Prostate gland (tissue), 2 donors: ENCODE data around the gene TAF4B. TPM values are rescaled to one million over a fixed set of nuclear protein-coding genes. Genes with fewer than 3 reads are reported as not detected.

Source experiments
- DNase-seq: peaks from one replicate; pipeline ENCODE4 v3.0.0-alpha.2; 2019; ENCODE audit warnings: low spot score
- H3K27ac ChIP-seq, 2 donors: fragments of 200-600 bp; sonication (generic); 2 replicates each; pipeline ENCODE4 v1.5.1; 2017 to 2019
- H3K27me3 ChIP-seq: fragments of 200-600 bp; sonication (generic); replicated peaks from 2 replicates; pipeline ENCODE4 v1.5.1; 2019; ENCODE audit not compliant: insufficient read depth
- H3K36me3 ChIP-seq, 2 donors: fragments of 200-600 bp; sonication (generic); 1 replicate in 1 of 2; 2 replicates in 1 of 2; pipeline versions ENCODE4 v1.5.1 to v1.8.1; 2017 to 2019
- H3K4me1 ChIP-seq: fragments of 200-600 bp; sonication (generic); replicated peaks from 2 replicates; pipeline ENCODE4 v1.5.1; 2019
- H3K4me3 ChIP-seq, 2 donors: fragments of 200-600 bp; sonication (generic); 2 replicates each; pipeline ENCODE4 v1.5.1; 2017 to 2019
- H3K9me3 ChIP-seq: fragments of 200-600 bp; sonication (generic); 2 replicates; pipeline ENCODE4 v1.5.1; 2017
- POLR2A ChIP-seq: fragments of 450-650 bp; IDR thresholded peaks from one replicate; pipeline ENCODE4 v1.6.1; 2016; ENCODE audit warnings: antibody characterized with exemption, mild to moderate bottlenecking
- POLR2AphosphoS5 ChIP-seq: sonication (generic); formaldehyde crosslinking; IDR thresholded peaks from one replicate; pipeline ENCODE4 v1.6.1; 2017; ENCODE audit warnings: antibody characterized with exemption
- WGBS: methylation state at CpG from one replicate; pipeline ENCODE4 v1.1.5; 2018; 5-methylcytosine and 5-hydroxymethylcytosine counted together
- intact Hi-C: fragments of 100-400 bp; cut with DNase I; formaldehyde crosslinking; loops from one replicate; pipeline ENCODE4 v1.14.2; 2022
- total RNA-seq, 2 donors: library from RNA; depleted of rRNA; stranded (reverse); fragments of >200 nt; gene quantifications; one replicate each; pipeline ENCODE4 v1.1.0, GENCODE V29; 2016
- TF ChIP-seq, protein P1 (sequence below), 4 experiments: fragments of 200-600 bp in 2 of 4; fragments of 450-650 bp in 2 of 4; sonication (generic) in 2 of 4; IDR thresholded peaks; 1 replicate in 3 of 4; 2 replicates in 1 of 4; pipeline ENCODE4 v1.5.1; 2016 to 2019; ENCODE audit warnings: antibody characterized with exemption in 4 of 4, mild to moderate bottlenecking in 2 of 4, moderate library complexity in 2 of 4

TAF4B gene
- total RNA-seq, 2 donors from 2014 or later: 5.3 to 37.3 TPM

DNA sequence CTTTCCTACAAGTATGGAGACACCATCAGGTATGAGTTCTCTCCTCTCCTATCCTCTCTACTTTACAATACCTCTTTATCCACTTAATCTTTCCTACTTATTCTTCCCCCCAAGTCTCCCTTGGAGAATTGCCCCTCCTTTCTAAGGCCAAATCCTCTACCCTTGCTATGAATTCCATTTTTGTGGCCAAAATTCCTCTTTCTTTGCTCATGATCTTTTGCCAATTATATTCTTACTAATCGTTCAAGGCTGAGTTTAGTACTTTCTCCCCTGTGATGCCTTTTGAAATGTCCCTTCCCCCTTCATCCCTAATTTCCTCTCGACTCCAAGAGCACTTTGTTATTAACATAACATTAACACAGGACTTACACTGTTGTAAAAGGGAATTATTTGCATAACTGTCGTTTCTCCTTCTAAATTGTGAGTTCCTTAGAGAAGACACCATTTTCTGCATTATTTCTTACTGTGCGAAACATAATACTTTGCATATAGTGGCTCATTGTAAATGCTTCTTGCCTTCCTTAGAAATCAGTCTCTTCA lies 188.7 kb downstream of the TAF4B start:
- Histone ChIP-seq H3K4me1 (no peaks in the 10 kb centered on the region), H3K9me3 (no peaks in the 10 kb centered on the region), H3K27me3 (no peaks in the 10 kb centered on the region), H3K36me3 (no peaks in the 10 kb centered on the region), H3K4me3 (no peak overlapping the region), H3K27ac (no peak overlapping the region)
- intact Hi-C loops: no loop called here
- WGBS: 63% methylated on average over 4 of the region's 4 CpGs
- DNase-seq: no peak
- TF ChIP-seq POLR2AphosphoS5: no peak
- TF ChIP-seq, protein P1, sequence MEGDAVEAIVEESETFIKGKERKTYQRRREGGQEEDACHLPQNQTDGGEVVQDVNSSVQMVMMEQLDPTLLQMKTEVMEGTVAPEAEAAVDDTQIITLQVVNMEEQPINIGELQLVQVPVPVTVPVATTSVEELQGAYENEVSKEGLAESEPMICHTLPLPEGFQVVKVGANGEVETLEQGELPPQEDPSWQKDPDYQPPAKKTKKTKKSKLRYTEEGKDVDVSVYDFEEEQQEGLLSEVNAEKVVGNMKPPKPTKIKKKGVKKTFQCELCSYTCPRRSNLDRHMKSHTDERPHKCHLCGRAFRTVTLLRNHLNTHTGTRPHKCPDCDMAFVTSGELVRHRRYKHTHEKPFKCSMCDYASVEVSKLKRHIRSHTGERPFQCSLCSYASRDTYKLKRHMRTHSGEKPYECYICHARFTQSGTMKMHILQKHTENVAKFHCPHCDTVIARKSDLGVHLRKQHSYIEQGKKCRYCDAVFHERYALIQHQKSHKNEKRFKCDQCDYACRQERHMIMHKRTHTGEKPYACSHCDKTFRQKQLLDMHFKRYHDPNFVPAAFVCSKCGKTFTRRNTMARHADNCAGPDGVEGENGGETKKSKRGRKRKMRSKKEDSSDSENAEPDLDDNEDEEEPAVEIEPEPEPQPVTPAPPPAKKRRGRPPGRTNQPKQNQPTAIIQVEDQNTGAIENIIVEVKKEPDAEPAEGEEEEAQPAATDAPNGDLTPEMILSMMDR (IDR thresholded peaks at IDR 0.05): no peak
- no peak for TF ChIP-seq POLR2A

DNA sequence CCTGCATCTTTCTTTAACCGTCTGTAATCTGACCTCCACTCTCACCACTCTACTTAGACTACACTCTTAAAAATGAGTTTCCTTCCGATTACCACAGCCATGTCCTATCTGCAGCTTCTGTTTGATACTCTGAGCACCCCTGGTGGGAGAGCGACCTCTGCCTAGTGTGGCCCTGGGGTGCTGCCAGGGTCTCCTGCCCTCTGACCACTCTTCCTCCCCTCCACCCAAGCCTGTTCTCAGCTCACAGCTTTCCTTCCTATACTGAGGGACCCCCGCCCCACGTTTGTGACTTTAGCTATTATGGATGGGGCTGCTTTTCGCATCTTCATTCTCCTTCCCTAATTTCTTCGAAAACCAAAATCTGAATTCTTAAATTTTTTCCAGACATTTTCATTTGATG lies 189.4 kb downstream of the TAF4B start:
- no peak for DNase-seq
- H3K27ac ChIP-seq: no peak overlapping the region
- H3K4me1 ChIP-seq: no peaks in the 10 kb centered on the region
- H3K9me3 ChIP-seq: no peaks in the 10 kb centered on the region
- no peaks in the 10 kb centered on the region for H3K36me3 ChIP-seq
- 82% methylated on average over 7 of the region's 7 CpGs for WGBS
- intact Hi-C loops: no loop called here
- no peak overlapping the region for H3K4me3 ChIP-seq
- no peaks in the 10 kb centered on the region for H3K27me3 ChIP-seq
- TF ChIP-seq POLR2AphosphoS5: no peak
- no peak for TF ChIP-seq POLR2A
- TF ChIP-seq, protein P1 (IDR thresholded peaks at IDR 0.05): no peak

DNA sequence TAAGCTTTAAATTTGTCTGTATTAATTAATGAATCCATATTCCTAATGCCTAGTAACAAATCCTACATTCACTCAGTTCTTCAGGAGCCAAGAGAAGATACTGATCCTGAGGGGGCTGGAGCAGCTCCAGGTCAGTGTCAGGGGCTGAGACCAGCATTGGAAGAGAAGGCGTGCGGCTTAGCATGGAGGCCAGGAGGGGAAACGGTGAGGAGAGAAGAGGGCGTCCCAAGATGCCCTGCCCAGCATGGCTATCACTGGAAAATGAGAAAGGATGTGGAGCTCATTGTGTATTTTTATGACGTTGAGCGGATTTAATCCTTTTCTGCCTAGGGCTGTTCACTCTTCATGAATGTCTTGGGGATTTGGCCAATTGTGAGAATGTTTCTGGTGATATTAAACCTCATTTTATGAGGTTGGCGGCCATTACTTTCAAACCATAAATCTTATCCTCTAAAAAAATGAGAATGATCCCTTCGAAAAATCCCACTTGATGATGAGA lies 190.5 kb downstream of the TAF4B start:
- intact Hi-C loops: no loop called here
- H3K27me3 ChIP-seq: no peaks in the 10 kb centered on the region
- DNase-seq: no peak
- TF ChIP-seq POLR2A: no peak
- TF ChIP-seq POLR2AphosphoS5: no peak
- TF ChIP-seq, protein P1 (IDR thresholded peaks at IDR 0.05): no peak
- H3K36me3 ChIP-seq: no peaks in the 10 kb centered on the region
- H3K4me1 ChIP-seq: no peaks in the 10 kb centered on the region
- no peak overlapping the region for H3K4me3 ChIP-seq
- WGBS: 60% methylated on average over 8 of the region's 8 CpGs
- H3K9me3 ChIP-seq: no peaks in the 10 kb centered on the region
- H3K27ac ChIP-seq: no peak overlapping the region

DNA sequence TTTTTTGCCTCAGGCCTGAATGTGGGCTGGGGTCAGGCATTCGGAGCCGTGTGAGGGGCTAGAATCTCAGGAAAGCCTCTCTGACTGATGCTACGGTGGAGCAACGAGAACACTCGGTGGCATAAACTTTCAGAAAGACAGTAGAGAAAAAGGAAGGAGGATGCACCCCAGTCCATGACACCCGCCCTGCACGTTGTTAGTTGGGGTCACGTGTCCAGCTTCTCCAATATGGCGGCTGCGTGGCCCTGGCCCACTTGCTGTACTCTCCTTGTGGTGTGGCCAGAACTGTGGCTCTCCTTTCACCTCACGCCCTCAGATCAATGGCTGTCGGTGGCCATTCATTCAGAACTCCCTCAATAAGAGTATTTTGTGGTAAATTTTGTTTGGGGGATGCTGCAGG lies 190.9 kb downstream of the TAF4B start:
- Histone ChIP-seq H3K9me3 (no peaks in the 10 kb centered on the region), H3K36me3 (no peaks in the 10 kb centered on the region), H3K4me3 (no peak overlapping the region), H3K27me3 (no peaks in the 10 kb centered on the region), H3K4me1 (no peaks in the 10 kb centered on the region), H3K27ac (no peak overlapping the region)
- WGBS: 95% methylated on average over 12 of the region's 12 CpGs
- TF ChIP-seq POLR2AphosphoS5 (no peak), POLR2A (no peak)
- TF ChIP-seq, protein P1 (IDR thresholded peaks at IDR 0.05): no peak
- intact Hi-C loops: no loop called here
- DNase-seq: no peak

DNA sequence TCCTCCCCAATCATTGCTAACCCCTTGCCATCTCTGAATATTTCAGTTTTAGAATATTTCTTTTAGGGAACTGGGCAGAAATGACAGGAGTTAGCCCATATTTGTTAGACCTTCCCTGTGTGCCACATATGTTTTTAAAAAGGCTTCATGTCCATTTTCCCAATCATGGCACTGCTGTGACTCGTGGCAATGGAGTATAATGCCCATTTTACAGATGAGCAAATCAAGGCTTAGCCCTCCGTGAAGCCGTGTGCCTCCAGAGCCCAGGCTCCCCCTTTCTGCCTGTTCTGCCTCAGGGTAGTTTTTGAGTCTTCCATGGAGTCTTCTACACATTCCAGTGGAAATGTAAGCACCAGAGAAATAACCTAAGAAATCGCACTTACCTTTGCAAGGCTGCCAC lies 192.0 kb downstream of the TAF4B start:
- no peak for DNase-seq

More for the DNA sequence above, 192.0 kb downstream of the TAF4B start:
- TF ChIP-seq, protein P1 (IDR thresholded peaks at IDR 0.05): no peak
- TF ChIP-seq POLR2AphosphoS5 (no peak), POLR2A (no peak)
- Histone ChIP-seq H3K9me3 (no peaks in the 10 kb centered on the region), H3K4me3 (no peak overlapping the region), H3K27me3 (no peaks in the 10 kb centered on the region), H3K4me1 (no peaks in the 10 kb centered on the region), H3K27ac (no peak overlapping the region), H3K36me3 (no peaks in the 10 kb centered on the region)
- intact Hi-C loops: no loop called here
- 95% methylated on average over 4 of the region's 4 CpGs for WGBS
